Liver (tissue), 9 donors: Measurements from ENCODE around the gene STIM1. TPM values are rescaled to one million over a fixed set of nuclear protein-coding genes. Genes with fewer than 3 reads are reported as not detected.

Source experiments
- DNase-seq: peaks from one replicate; pipeline ENCODE4 v3.0.0-alpha.2; 2017; ENCODE audit warnings: low spot score
- H3K27ac ChIP-seq, 2 donors: one replicate each; pipeline ENCODE4 v1.7.0; 2013; ENCODE audit warnings: inconsistent platforms in 2 of 2, low read length in 2 of 2, control low read depth in 1 of 2, low read depth in 1 of 2, mild to moderate bottlenecking in 1 of 2
- H3K27me3 ChIP-seq, 4 donors: one replicate each; pipeline versions ENCODE4 v1.6.1 to v1.7.0; 2013; ENCODE audit warnings: low read length in 3 of 4, inconsistent platforms in 1 of 4, mild to moderate bottlenecking in 1 of 4, moderate library complexity in 1 of 4; ENCODE audit not compliant: control insufficient read depth in 4 of 4, insufficient read depth in 4 of 4
- H3K36me3 ChIP-seq, 4 donors: one replicate each; pipeline versions ENCODE4 v1.6.1 to v1.7.0; 2013; ENCODE audit warnings: low read length in 3 of 4, mild to moderate bottlenecking in 3 of 4, low read depth in 1 of 4, moderate library complexity in 1 of 4; ENCODE audit not compliant: control insufficient read depth in 4 of 4, insufficient read depth in 3 of 4
- H3K4me1 ChIP-seq, 4 donors: one replicate each; pipeline versions ENCODE4 v1.6.1 to v1.7.0; 2013; ENCODE audit warnings: low read length in 3 of 4, mild to moderate bottlenecking in 3 of 4, moderate library complexity in 1 of 4; ENCODE audit not compliant: control insufficient read depth in 4 of 4, insufficient read depth in 4 of 4
- H3K4me3 ChIP-seq, 3 donors: one replicate each; pipeline versions ENCODE4 v1.6.1 to v1.7.0; 2013; ENCODE audit warnings: low read length in 3 of 3, control low read depth in 1 of 3, low read depth in 1 of 3, mild to moderate bottlenecking in 1 of 3
- H3K9ac ChIP-seq, 2 donors: one replicate each; pipeline ENCODE4 v1.7.0; 2013; ENCODE audit warnings: low read length in 2 of 2, mild to moderate bottlenecking in 2 of 2, moderate library complexity in 2 of 2, control low read depth in 1 of 2, low read depth in 1 of 2
- H3K9me3 ChIP-seq, 4 donors: one replicate each; pipeline versions ENCODE4 v1.6.1 to v1.7.0; 2013; ENCODE audit warnings: low read length in 3 of 4; ENCODE audit not compliant: control insufficient read depth in 4 of 4
- ATF3 ChIP-seq: IDR thresholded peaks from 2 replicates; pipeline ENCODE4 v1.6.1; 2016; ENCODE audit warnings: antibody characterized with exemption
- CTCF ChIP-seq: fragments of 150-350 bp; IDR thresholded peaks from 2 replicates; pipeline ENCODE4 v1.5.1; 2017; ENCODE audit warnings: improper control_type of control experiment, low read depth, low read length; ENCODE audit not compliant: missing input control
- EGR1 ChIP-seq, 2 donors: IDR thresholded peaks; 2 replicates each; pipeline ENCODE4 v1.6.1; 2016 to 2018; ENCODE audit warnings: antibody characterized with exemption in 2 of 2, low read depth in 2 of 2
- FOXA1 ChIP-seq: IDR thresholded peaks from 2 replicates; pipeline ENCODE4 v1.6.1; 2016; ENCODE audit warnings: antibody characterized with exemption
- GABPA ChIP-seq, 2 donors: IDR thresholded peaks in 1 of 2; conservative IDR thresholded peaks in 1 of 2; 2 replicates each; pipeline ENCODE4 v1.6.1; 2016; ENCODE audit warnings: antibody characterized with exemption in 2 of 2, mild to moderate bottlenecking in 1 of 2, moderate library complexity in 1 of 2
- MAX ChIP-seq: IDR thresholded peaks from 2 replicates; pipeline ENCODE4 v1.6.1; 2016; ENCODE audit warnings: antibody characterized with exemption
- NR2F2 ChIP-seq: IDR thresholded peaks from 2 replicates; pipeline ENCODE4 v1.6.1; 2016; ENCODE audit warnings: antibody characterized with exemption
- RAD21 ChIP-seq, 2 donors: IDR thresholded peaks; 2 replicates each; pipeline ENCODE4 v1.6.1; 2016; ENCODE audit warnings: antibody characterized with exemption in 2 of 2, mild to moderate bottlenecking in 2 of 2
- REST ChIP-seq: IDR thresholded peaks from 2 replicates; pipeline ENCODE4 v1.6.1; 2016; ENCODE audit warnings: antibody characterized with exemption, mild to moderate bottlenecking
- RXRA ChIP-seq, 2 donors: IDR thresholded peaks; 2 replicates each; pipeline ENCODE4 v1.6.1; 2017 to 2018; ENCODE audit warnings: antibody characterized with exemption in 2 of 2, mild to moderate bottlenecking in 1 of 2
- SP1 ChIP-seq: IDR thresholded peaks from 2 replicates; pipeline ENCODE4 v1.6.1; 2018; ENCODE audit warnings: antibody characterized with exemption, mild to moderate bottlenecking
- TAF1 ChIP-seq: conservative IDR thresholded peaks from 2 replicates; pipeline ENCODE4 v1.6.1; 2016; ENCODE audit warnings: antibody characterized with exemption, mild to moderate bottlenecking
- ZBTB33 ChIP-seq: IDR thresholded peaks from 2 replicates; pipeline ENCODE4 v1.6.1; 2016; ENCODE audit warnings: antibody characterized with exemption
- WGBS: extraction: QIAGEN DNeasy Blood & Tissue Kit; methylation state at CpG from one replicate; pipeline ENCODE4 v1.1.7; 2013; 5-methylcytosine and 5-hydroxymethylcytosine counted together
- polyA plus RNA-seq, 2 donors: library from polyadenylated mRNA; stranded (reverse) in 1 of 2; unstranded in 1 of 2; fragments of 200-250 nt in 1 of 2; fragments of >200 nt in 1 of 2; fragmentation: Nextera tagmentation in 1 of 2; extraction: Ambion mirVana in 1 of 2; gene quantifications; one replicate each; pipeline versions ENCODE4 v1.2.1 to v1.2.3, GENCODE V29; 2013 to 2015
- total RNA-seq, 2 donors: library from RNA; depleted of rRNA; stranded (reverse); fragments of >200 nt; gene quantifications; one replicate each; pipeline ENCODE4 v1.2.3, GENCODE V29; 2014
- donor health status: healthy.
- donor health status: healthy.
- donor health status: healthy.
- donor health status: healthy.
- donor health status: healthy.

STIM1 gene
- total and polyA plus RNA-seq, 4 donors = 19.7 to 42.9 (median 25.1) TPM

GRCh38 chr11:3832816-3833215 is 22.6 kb upstream of the STIM1 start:
- H3K9ac ChIP-seq = no peak overlapping the region
- H3K9me3 ChIP-seq = no peaks in the 10 kb centered on the region
- TF ChIP-seq ZBTB33 = no peak
- peaks cover 2 to 9% (median 4%) of the 10 kb centered on the region in 4 donors for H3K36me3 ChIP-seq
- no peak overlapping the region for H3K4me3 ChIP-seq
- peaks cover 2 to 15% (median 5%) of the 10 kb centered on the region in 4 donors for H3K4me1 ChIP-seq
- H3K27me3 ChIP-seq = no peaks in the 10 kb centered on the region
- DNase-seq = no peak
- H3K27ac ChIP-seq = no peak overlapping the region
- 97% methylated on average over 2 of the region's 2 CpGs for WGBS

- Histone ChIP-seq H3K27ac (no peak overlapping the region), H3K4me1 (peaks cover 2 to 15% (median 5%) of the 10 kb centered on the region in 4 donors), H3K36me3 (peaks cover 0 to 4% (median 1%) of the 10 kb centered on the region in 4 donors), H3K4me3 (no peak overlapping the region), H3K9me3 (no peaks in the 10 kb centered on the region), H3K27me3 (no peaks in the 10 kb centered on the region), H3K9ac (no peak overlapping the region)
- 88% methylated on average over 2 of the region's 2 CpGs for WGBS
- no peak for TF ChIP-seq FOXA1
- TF ChIP-seq NR2F2 = no peak
- no peak for TF ChIP-seq GABPA (IDR thresholded peaks at IDR 0.05 in 1 of 2, conservative IDR thresholded peaks at IDR 0.05 in 1 of 2)
- no peak for TF ChIP-seq RAD21 (IDR thresholded peaks at IDR 0.05)
- TF ChIP-seq EGR1 (IDR thresholded peaks at IDR 0.05; ENCODE audit: low read depth in 2 of 2) = no peak
- no peak for TF ChIP-seq RXRA (IDR thresholded peaks at IDR 0.05)
- TF ChIP-seq ATF3 = no peak
- TF ChIP-seq SP1 = no peak
- TF ChIP-seq MAX = no peak
- TF ChIP-seq CTCF = no peak
- no peak for TF ChIP-seq REST
- no peak for TF ChIP-seq TAF1
- TF ChIP-seq ZBTB33 = no peak
- no peak for DNase-seq
These were observed 22.0 kb upstream of the STIM1 start for GRCh38 chr11:3833449-3833848.
